WTC11 (cell line): Measurements from ENCODE around the gene TINAG. TPM values are rescaled to one million over a fixed set of nuclear protein-coding genes. Genes with fewer than 3 reads are reported as not detected.

Experiments
- ATAC-seq: fragments of 200-7000 bp; cut with Tn5 transposase; 2 replicates; pipeline ENCODE4 v1.10.0; 2021; ENCODE audit warnings: mild to moderate bottlenecking, moderate library complexity
- CTCF ChIA-PET: fragments of 300-600 bp; sonication (Branson Sonifier 250); formaldehyde crosslinking; loops from one replicate; lab custom pipeline; 2021; ENCODE audit warnings: antibody characterized with exemption; lab: Charles Lee
- POLR2A ChIA-PET: fragments of 350-600 bp; sonication (Branson Sonifier 250); formaldehyde crosslinking; loops from one replicate; lab custom pipeline; 2021; ENCODE audit warnings: antibody characterized with exemption; lab: Charles Lee
- DNase-seq: peaks from one replicate; pipeline ENCODE4 v3.0.0; 2021; ENCODE audit warnings: low spot score
- H3K27ac Mint-ChIP-seq: 2 replicates; pipeline ENCODE4 v1.8.0; 2021; ENCODE audit warnings: mixed read lengths
- H3K27me3 Mint-ChIP-seq: 2 replicates; pipeline ENCODE4 v1.8.0; 2021; ENCODE audit warnings: low read depth, mild to moderate bottlenecking, moderate library complexity, mixed read lengths
- H3K36me3 Mint-ChIP-seq: 2 replicates; pipeline ENCODE4 v1.8.0; 2021; ENCODE audit warnings: mixed read lengths
- H3K4me1 Mint-ChIP-seq: 2 replicates; pipeline ENCODE4 v1.8.0; 2022; ENCODE audit warnings: mixed read lengths
- H3K4me3 Mint-ChIP-seq: 2 replicates; pipeline ENCODE4 v1.8.0; 2021; ENCODE audit warnings: mild to moderate bottlenecking, moderate library complexity, mixed read lengths
- H3K9me3 Mint-ChIP-seq: 2 replicates; pipeline ENCODE4 v1.8.0; 2021; ENCODE audit warnings: mixed read lengths
- ARID4B ChIP-seq: sonication (generic); formaldehyde crosslinking; IDR thresholded peaks from 2 replicates; pipeline ENCODE4 v1.8.0; 2023; ENCODE audit warnings: missing genetic modification reagents, mild to moderate bottlenecking, borderline replicate concordance
- CDX4 ChIP-seq: fragments of 250-450 bp; sonication (Bioruptor Pico); IDR thresholded peaks from 2 replicates; pipeline ENCODE4 v1.9.0; 2021; ENCODE audit warnings: moderate library complexity, mild to moderate bottlenecking, inconsistent platforms, borderline replicate concordance
- EMX1 ChIP-seq: fragments of 250-450 bp; sonication (Bioruptor Pico); IDR thresholded peaks from 2 replicates; pipeline ENCODE4 v1.8.0; 2021; ENCODE audit warnings: mild to moderate bottlenecking
- FOXP4 ChIP-seq: sonication (generic); formaldehyde crosslinking; IDR thresholded peaks from 2 replicates; pipeline ENCODE4 v1.8.0; 2022; ENCODE audit warnings: mild to moderate bottlenecking, missing genetic modification reagents
- GABPB1 ChIP-seq: sonication (generic); formaldehyde crosslinking; IDR thresholded peaks from 2 replicates; pipeline ENCODE4 v1.8.1; 2023; ENCODE audit warnings: mild to moderate bottlenecking, missing genetic modification reagents
- HMGA2 ChIP-seq: fragments of 250-450 bp; sonication (Bioruptor Pico); IDR thresholded peaks from 2 replicates; pipeline ENCODE4 v1.4.0; 2021; ENCODE audit warnings: mild to moderate bottlenecking, moderate library complexity
- IRF1 ChIP-seq: sonication (generic); formaldehyde crosslinking; IDR thresholded peaks from 2 replicates; pipeline ENCODE4 v1.8.0; 2023; ENCODE audit warnings: missing genetic modification reagents
- MLX ChIP-seq: sonication (generic); formaldehyde crosslinking; IDR thresholded peaks from 2 replicates; pipeline ENCODE4 v1.8.1; 2023; ENCODE audit warnings: mild to moderate bottlenecking, missing genetic modification reagents, moderate library complexity
- OVOL2 ChIP-seq: fragments of 250-450 bp; sonication (Bioruptor Pico); IDR thresholded peaks from 2 replicates; pipeline ENCODE4 v1.9.0; 2021; ENCODE audit warnings: mild to moderate bottlenecking, borderline replicate concordance
- PRRX2 ChIP-seq: fragments of 250-450 bp; sonication (Bioruptor Pico); IDR thresholded peaks from 2 replicates; pipeline ENCODE4 v1.8.0; 2021; ENCODE audit warnings: mild to moderate bottlenecking
- RORB ChIP-seq: fragments of 250-450 bp; sonication (Bioruptor Pico); IDR thresholded peaks from 2 replicates; pipeline ENCODE4 v1.9.0; 2021; ENCODE audit warnings: mild to moderate bottlenecking
- SMAD3 ChIP-seq: sonication (generic); formaldehyde crosslinking; IDR thresholded peaks from 2 replicates; pipeline ENCODE4 v1.8.0; 2022; ENCODE audit warnings: missing genetic modification reagents, mild to moderate bottlenecking, borderline replicate concordance
- USF1 ChIP-seq: sonication (generic); formaldehyde crosslinking; IDR thresholded peaks from 2 replicates; pipeline ENCODE4 v1.8.0; 2022; ENCODE audit warnings: mild to moderate bottlenecking, missing genetic modification reagents
- ZNF263 ChIP-seq: sonication (generic); formaldehyde crosslinking; IDR thresholded peaks from 2 replicates; pipeline ENCODE4 v1.8.1; 2022; ENCODE audit warnings: low read depth, mild to moderate bottlenecking, moderate library complexity, missing genetic modification reagents
- ZNF416 ChIP-seq: fragments of 250-450 bp; sonication (Bioruptor Pico); IDR thresholded peaks from 2 replicates; pipeline ENCODE4 v1.9.0; 2021; ENCODE audit warnings: mild to moderate bottlenecking, inconsistent platforms
- ZNF532 ChIP-seq: fragments of 250-450 bp; sonication (Bioruptor Pico); IDR thresholded peaks from 2 replicates; pipeline ENCODE4 v1.9.0; 2021; ENCODE audit warnings: mild to moderate bottlenecking, borderline replicate concordance
- ZSCAN18 ChIP-seq: fragments of 250-450 bp; sonication (Bioruptor Pico); IDR thresholded peaks from 2 replicates; pipeline ENCODE4 v2.1.2; 2022; ENCODE audit warnings: mild to moderate bottlenecking, moderate library complexity
- total RNA-seq: library from RNA; stranded (reverse); gene quantifications from 3 replicates; pipeline ENCODE4 v1.2.3, GENCODE V29; 2021

TINAG gene
- total RNA-seq, 1 experiment from 2014 or later: not detected

- DNase-seq: no peak
- TF ChIP-seq PRRX2: no peak
- TF ChIP-seq OVOL2 (CRISPR knock-in tag): no peak
- TF ChIP-seq ZSCAN18 (CRISPR knock-in tag): no peak
- ChIA-PET POLR2A (no interaction called here), CTCF (no interaction called here)
- H3K9me3 Mint-ChIP-seq: no peaks in the 10 kb centered on the region
- no peaks in the 10 kb centered on the region for H3K36me3 Mint-ChIP-seq
- no peak for ATAC-seq
- H3K27me3 Mint-ChIP-seq: no peaks in the 10 kb centered on the region
- no peak overlapping the region for H3K27ac Mint-ChIP-seq
- peaks cover 3% of the 10 kb centered on the region; the same call in 1 of the 2 replicates for H3K4me1 Mint-ChIP-seq
- no peak overlapping the region for H3K4me3 Mint-ChIP-seq
These were observed 19.8 kb upstream of the TINAG start for GRCh38 chr6:54288474-54288873.

- no peaks in the 10 kb centered on the region for H3K9me3 Mint-ChIP-seq
- POLR2A ChIA-PET: no interaction called here
- TF ChIP-seq SMAD3 (CRISPR knock-in tag) (no peak), HMGA2 (CRISPR knock-in tag) (no peak), FOXP4 (no peak), GABPB1 (no peak), RORB (CRISPR knock-in tag) (no peak), PRRX2 (no peak), EMX1 (CRISPR knock-in tag) (no peak), MLX (CRISPR knock-in tag) (no peak), ZNF416 (no peak), ARID4B (CRISPR knock-in tag) (no peak), USF1 (CRISPR knock-in tag) (no peak), CDX4 (CRISPR knock-in tag) (no peak), ZNF532 (CRISPR knock-in tag) (no peak), IRF1 (CRISPR knock-in tag) (no peak), ZNF263 (no peak)
These were observed 18.8 kb upstream of the TINAG start for GRCh38 chr6:54289426-54289825.

More at GRCh38 chr6:54289426-54289825, 18.8 kb upstream of the TINAG start:
- CTCF ChIA-PET: no interaction called here
- ATAC-seq (no peak), DNase-seq (no peak)
- Mint-ChIP-seq H3K27ac (no peak overlapping the region), H3K27me3 (no peaks in the 10 kb centered on the region), H3K4me1 (peaks cover 3% of the 10 kb centered on the region; the same call in 1 of the 2 replicates), H3K4me3 (no peak overlapping the region), H3K36me3 (no peaks in the 10 kb centered on the region)
